Stimulated activated CD4-positive, alpha-beta T cell treated with anti-CD3 and anti-CD28 coated beads, Interleukin-4, amount 100 ng/mL, for 24 hours (primary cell): ENCODE measurements around the gene KLK7.

Source experiments
- DNase-seq: peaks from one replicate; pipeline ENCODE4 v3.0.0-alpha.2; 2020

The KLK7 gene

GRCh38 chr19:50928831-50929230 lies 54.9 kb downstream of the KLK7 start:
- DNase-seq, result no peak
